Stomach (tissue), 4 donors: Measurements from ENCODE around the gene BRMS1.

Experiments
- EP300 ChIP-seq: sonication (generic); formaldehyde crosslinking; IDR thresholded peaks from one replicate; pipeline ENCODE4 v1.6.1; 2017; ENCODE audit warnings: antibody characterized with exemption
- POLR2A ChIP-seq, 4 donors: fragments of 450-650 bp; IDR thresholded peaks; one replicate each; pipeline ENCODE4 v1.6.1; 2016; ENCODE audit warnings: antibody characterized with exemption in 4 of 4, control low read depth in 2 of 4, mild to moderate bottlenecking in 1 of 4, moderate library complexity in 1 of 4
- POLR2AphosphoS5 ChIP-seq, 3 donors: sonication (generic); formaldehyde crosslinking; IDR thresholded peaks; one replicate each; pipeline ENCODE4 v1.6.1; 2016; ENCODE audit warnings: antibody characterized with exemption in 3 of 3
- TF ChIP-seq, protein P1 (sequence below), 7 experiments: fragments of 450-650 bp in 4 of 7; fragments of 200-600 bp in 3 of 7; sonication (generic) in 3 of 7; IDR thresholded peaks; one replicate each; pipeline ENCODE4 v1.5.1; 2016 to 2019; ENCODE audit warnings: antibody characterized with exemption in 7 of 7, control low read depth in 2 of 7, mild to moderate bottlenecking in 1 of 7

DNA sequence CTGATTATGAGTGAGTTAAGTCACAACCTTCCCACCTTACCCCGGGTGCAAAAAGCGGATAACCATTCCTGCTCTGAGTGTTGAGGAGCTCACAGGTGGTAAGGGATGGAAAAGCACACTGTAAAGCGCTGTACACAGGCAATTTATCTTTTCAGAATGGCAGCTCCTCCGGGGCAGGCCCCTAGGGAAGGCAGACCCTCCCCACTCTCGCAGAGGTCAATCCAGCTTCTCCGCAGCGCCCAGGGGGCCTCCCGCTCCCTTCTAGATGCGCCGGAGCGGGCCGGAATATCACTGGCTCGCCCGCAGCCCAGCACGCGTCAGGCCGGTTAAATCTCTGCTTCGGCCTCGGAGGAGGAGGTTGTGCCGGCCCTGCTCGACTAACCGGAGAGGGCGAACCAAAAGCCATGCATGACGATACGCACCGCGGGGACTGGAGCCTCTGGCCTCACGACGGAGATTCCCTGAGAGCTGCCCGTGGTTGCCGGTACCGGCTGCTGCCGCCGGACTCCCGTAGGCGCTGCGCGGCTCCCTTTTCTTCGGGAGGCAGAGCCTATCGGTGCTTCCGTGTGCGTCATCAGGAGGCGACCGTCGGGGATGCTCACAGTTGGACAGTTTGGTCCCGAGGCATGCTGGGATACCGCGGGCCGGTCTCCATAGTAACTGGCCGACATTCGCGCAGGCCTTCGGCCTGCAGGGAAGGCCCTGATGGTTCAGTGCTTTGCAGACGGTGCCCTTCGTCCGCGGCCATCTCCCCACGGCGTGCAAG, at the start of gene BRMS1:
- TF ChIP-seq, protein P1, sequence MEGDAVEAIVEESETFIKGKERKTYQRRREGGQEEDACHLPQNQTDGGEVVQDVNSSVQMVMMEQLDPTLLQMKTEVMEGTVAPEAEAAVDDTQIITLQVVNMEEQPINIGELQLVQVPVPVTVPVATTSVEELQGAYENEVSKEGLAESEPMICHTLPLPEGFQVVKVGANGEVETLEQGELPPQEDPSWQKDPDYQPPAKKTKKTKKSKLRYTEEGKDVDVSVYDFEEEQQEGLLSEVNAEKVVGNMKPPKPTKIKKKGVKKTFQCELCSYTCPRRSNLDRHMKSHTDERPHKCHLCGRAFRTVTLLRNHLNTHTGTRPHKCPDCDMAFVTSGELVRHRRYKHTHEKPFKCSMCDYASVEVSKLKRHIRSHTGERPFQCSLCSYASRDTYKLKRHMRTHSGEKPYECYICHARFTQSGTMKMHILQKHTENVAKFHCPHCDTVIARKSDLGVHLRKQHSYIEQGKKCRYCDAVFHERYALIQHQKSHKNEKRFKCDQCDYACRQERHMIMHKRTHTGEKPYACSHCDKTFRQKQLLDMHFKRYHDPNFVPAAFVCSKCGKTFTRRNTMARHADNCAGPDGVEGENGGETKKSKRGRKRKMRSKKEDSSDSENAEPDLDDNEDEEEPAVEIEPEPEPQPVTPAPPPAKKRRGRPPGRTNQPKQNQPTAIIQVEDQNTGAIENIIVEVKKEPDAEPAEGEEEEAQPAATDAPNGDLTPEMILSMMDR (IDR thresholded peaks at IDR 0.05): peak in 1 of 7 experiments; percentile 58
- TF ChIP-seq POLR2A (IDR thresholded peaks at IDR 0.05) (peak in 2 of 4 donors; percentile 58 to 68), POLR2AphosphoS5 (IDR thresholded peaks at IDR 0.05) (peak; percentile 93 to 99 (median 93)), EP300 (no peak)
